HCT116 (cell line): Measurements from ENCODE around the gene RNF150. TPM values are rescaled to one million over a fixed set of nuclear protein-coding genes. Genes with fewer than 3 reads are reported as not detected.

ENCODE experiments used
- ATAC-seq: fragments of 200-7000 bp; cut with Tn5 transposase; 2 replicates; pipeline ENCODE4 v1.9.1; 2020; ENCODE audit warnings: mild to moderate bottlenecking, moderate library complexity
- BruUV-seq: library from RNA; stranded (reverse); fragments of 400-500 nt; replicated peaks from 2 replicates; lab custom pipeline; 2021; lab: Mats Ljungman, UMichigan
- CTCF ChIA-PET: fragments of 300-600 bp; sonication (Branson Sonifier 250); formaldehyde crosslinking; loops from one replicate; lab custom pipeline; 2021; ENCODE audit warnings: antibody characterized with exemption; lab: Charles Lee
- POLR2A ChIA-PET: fragments of 300-600, 350-600 bp; sonication (Branson Sonifier 250); formaldehyde crosslinking; loops from one replicate; lab custom pipeline; 2021; ENCODE audit warnings: antibody characterized with exemption; lab: Charles Lee
- RAD21 ChIA-PET, 2 experiments: fragments of 300-600 bp; sonication (Branson Sonifier 250); formaldehyde crosslinking; loops; one replicate each; lab custom pipeline; 2023; ENCODE audit warnings: low total read pairs in 2 of 2; ENCODE audit not compliant: uncharacterized antibody in 2 of 2, unreplicated experiment in 2 of 2, low non-redundant PET in 1 of 2; lab: Charles Lee
- DNase-seq: peaks from one replicate; pipeline ENCODE4 v3.0.0-alpha.2; 2010; ENCODE audit warnings: low read depth, low spot score
- H2AFZ ChIP-seq: fragments of 200-600 bp; shearing (Covaris generic), sonication (generic); 2 replicates; pipeline ENCODE4 v1.6.1; 2017; ENCODE audit warnings: low read depth, mixed run types, mixed read lengths, antibody characterized with exemption, low read length; ENCODE audit not compliant: poor library complexity, severe bottlenecking
- H3K27ac ChIP-seq: 2 replicates; pipeline ENCODE4 v1.5.1; 2012; ENCODE audit warnings: low read depth, low read length
- H3K27me3 ChIP-seq: fragments of 200-600 bp; sonication (generic); 2 replicates; pipeline ENCODE4 v1.6.1; 2016; ENCODE audit warnings: mixed run types, low read length, mixed read lengths; ENCODE audit not compliant: insufficient read depth
- H3K36me3 ChIP-seq, 2 experiments: fragments of 200-500 bp in 1 of 2; fragments of 200-600 bp in 1 of 2; sonication (Bioruptor generic) in 1 of 2; sonication (generic) in 1 of 2; 2 replicates each; pipeline versions ENCODE4 v1.5.1 to v1.6.1; 2014 to 2016; ENCODE audit warnings: low read length in 2 of 2, inconsistent platforms in 1 of 2, mixed read lengths in 1 of 2, mixed run types in 1 of 2; ENCODE audit not compliant: insufficient read depth in 2 of 2, control insufficient read depth in 1 of 2
- H3K4me1 ChIP-seq, 2 experiments: fragments of 200-600 bp in 1 of 2; sonication (generic) in 1 of 2; 2 replicates each; pipeline versions ENCODE4 v1.5.1 to v1.6.1; 2012 to 2017; ENCODE audit warnings: low read length in 2 of 2, inconsistent platforms in 1 of 2, mild to moderate bottlenecking in 1 of 2, mixed read lengths in 1 of 2, mixed run types in 1 of 2, moderate library complexity in 1 of 2; ENCODE audit not compliant: insufficient read depth in 2 of 2, control insufficient read depth in 1 of 2
- H3K4me2 ChIP-seq: fragments of 200-600 bp; sonication (generic); 2 replicates; pipeline ENCODE4 v1.6.1; 2017; ENCODE audit warnings: mixed run types, low read length, mixed read lengths
- H3K4me3 ChIP-seq, 2 experiments: fragments of 200-600 bp in 1 of 2; sonication (generic) in 1 of 2; replicated peaks in 1 of 2; 2 replicates each; pipeline ENCODE4 v1.5.1; 2011 to 2016; ENCODE audit warnings: low read length in 2 of 2, control low read depth in 1 of 2, low read depth in 1 of 2, mild to moderate bottlenecking in 1 of 2, mixed read lengths in 1 of 2, mixed run types in 1 of 2
- H3K79me2 ChIP-seq: fragments of 200-600 bp; sonication (generic); 2 replicates; pipeline ENCODE4 v1.6.1; 2017; ENCODE audit warnings: mild to moderate bottlenecking, mixed run types, low read length, moderate library complexity, mixed read lengths; ENCODE audit not compliant: insufficient read depth
- H3K9ac ChIP-seq: fragments of 200-600 bp; sonication (generic); 2 replicates; pipeline ENCODE4 v1.6.1; 2016; ENCODE audit warnings: low read length, mixed read lengths
- H3K9me2 ChIP-seq: fragments of 200-600 bp; sonication (generic), shearing (Covaris generic); 2 replicates; pipeline ENCODE4 v1.6.1; 2017; ENCODE audit warnings: mixed run types, mild to moderate bottlenecking, moderate library complexity; ENCODE audit not compliant: insufficient read depth
- H3K9me3 ChIP-seq, 2 experiments: fragments of 200-500 bp in 1 of 2; fragments of 200-600 bp in 1 of 2; sonication (Bioruptor generic) in 1 of 2; sonication (generic) in 1 of 2; 2 replicates each; pipeline ENCODE4 v1.6.1; 2014 to 2017; ENCODE audit warnings: low read length in 2 of 2, mixed read lengths in 2 of 2, inconsistent platforms in 1 of 2, low read depth in 1 of 2, mild to moderate bottlenecking in 1 of 2, mixed run types in 1 of 2, moderate library complexity in 1 of 2; ENCODE audit not compliant: control insufficient read depth in 1 of 2, insufficient read depth in 1 of 2
- H4K20me1 ChIP-seq: fragments of 200-600 bp; sonication (generic), shearing (Covaris generic); 2 replicates; pipeline ENCODE4 v1.6.1; 2017; ENCODE audit warnings: mixed run types, mild to moderate bottlenecking, moderate library complexity; ENCODE audit not compliant: insufficient read depth
- CEBPB ChIP-seq: IDR thresholded peaks from 2 replicates; pipeline ENCODE4 v1.6.1; 2012; ENCODE audit warnings: low read depth
- FOSL1 ChIP-seq: IDR thresholded peaks from 2 replicates; pipeline ENCODE4 v1.6.1; 2012; ENCODE audit warnings: low read depth
- JUND ChIP-seq: IDR thresholded peaks from 2 replicates; pipeline ENCODE4 v1.6.1; 2012
- YY1 ChIP-seq: IDR thresholded peaks from 2 replicates; pipeline ENCODE4 v1.6.1; 2011; ENCODE audit warnings: low read length, low read depth, moderate library complexity, mild to moderate bottlenecking; ENCODE audit not compliant: insufficient replicate concordance; ENCODE audit errors: extremely low read depth
- ZFX ChIP-seq: fragments of 450-650 bp; IDR thresholded peaks from 2 replicates; pipeline ENCODE4 v1.6.1; 2017
- ZNF274 ChIP-seq: fragments of 200-500 bp; sonication (Bioruptor generic); IDR thresholded peaks from 2 replicates; pipeline ENCODE4 v1.6.1; 2014; ENCODE audit warnings: mild to moderate bottlenecking, low read depth, low read length, inconsistent platforms
- intact Hi-C: fragments of 100-400 bp; cut with micrococcal nuclease; formaldehyde crosslinking; loops from 2 replicates; pipeline ENCODE4 v1.10.0; 2022
- total RNA-seq: library from RNA; stranded (reverse); gene quantifications from one replicate; pipeline ENCODE4 v1.2.1, GENCODE V29; 2021; ENCODE audit not compliant: unreplicated experiment
- TF ChIP-seq, protein P1 (sequence below): IDR thresholded peaks from 2 replicates; pipeline ENCODE4 v1.6.1; 2012
- TF ChIP-seq, protein P2 (sequence below), 3 experiments: fragments of 200-600 bp in 1 of 3; sonication (generic) in 1 of 3; IDR thresholded peaks in 2 of 3; conservative IDR thresholded peaks in 1 of 3; 2 replicates each; pipeline ENCODE4 v1.5.1; 2012 to 2017; ENCODE audit warnings: low read depth in 2 of 3, low read length in 2 of 3, antibody characterized with exemption in 1 of 3, borderline replicate concordance in 1 of 3, control low read depth in 1 of 3, mild to moderate bottlenecking in 1 of 3, mixed read lengths in 1 of 3, mixed run types in 1 of 3, moderate library complexity in 1 of 3; ENCODE audit not compliant: insufficient read depth in 1 of 3
- TF ChIP-seq, protein P3 (sequence below): IDR thresholded peaks from 2 replicates; pipeline ENCODE4 v1.6.1; 2011; ENCODE audit warnings: mild to moderate bottlenecking, low read length, moderate library complexity; ENCODE audit not compliant: insufficient replicate concordance; ENCODE audit errors: extremely low read depth

RNF150 gene
- total RNA-seq, 1 experiment from 2014 or later: 0.07 TPM

DNA sequence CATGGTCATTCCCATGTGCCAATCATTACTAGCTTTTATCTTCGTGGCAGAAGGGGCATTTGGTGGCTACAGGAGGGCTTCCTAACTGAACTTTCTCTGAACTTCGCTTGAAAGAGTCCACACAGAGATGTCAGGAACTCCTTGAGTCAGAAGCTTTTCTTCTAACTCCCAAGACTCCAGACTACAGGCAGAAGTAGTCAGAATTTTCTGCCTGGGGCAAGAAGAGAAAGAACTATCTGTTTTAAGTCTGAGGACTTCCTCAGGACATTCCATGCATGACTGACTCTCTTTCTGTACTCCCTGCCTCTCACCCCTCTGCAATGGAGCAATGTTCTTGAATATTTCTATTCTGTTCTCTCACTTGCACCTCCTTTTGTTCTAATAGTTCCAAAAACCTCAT is 206.6 kb downstream of the RNF150 start:
- ChIA-PET CTCF (no interaction called here), POLR2A (no interaction called here), RAD21 (no interaction called here)
- no TSS peak for BruUV-seq
- Histone ChIP-seq H3K9me3 (no peaks in the 10 kb centered on the region), H3K4me1 (no peaks in the 10 kb centered on the region), H4K20me1 (no peaks in the 10 kb centered on the region), H3K79me2 (no peaks in the 10 kb centered on the region), H3K27me3 (0 out of 2 replicates have a peak, but pooled peaks cover 7% of the 10 kb centered on the region), H3K4me2 (no peak overlapping the region), H3K9me2 (no peaks in the 10 kb centered on the region), H2AFZ (no peak overlapping the region), H3K27ac (no peak overlapping the region), H3K36me3 (no peaks in the 10 kb centered on the region), H3K4me3 (no peak overlapping the region), H3K9ac (no peak overlapping the region)
- no peak for TF ChIP-seq YY1
- ATAC-seq (no peak), DNase-seq (no peak)
- intact Hi-C loops: no loop called here

DNA sequence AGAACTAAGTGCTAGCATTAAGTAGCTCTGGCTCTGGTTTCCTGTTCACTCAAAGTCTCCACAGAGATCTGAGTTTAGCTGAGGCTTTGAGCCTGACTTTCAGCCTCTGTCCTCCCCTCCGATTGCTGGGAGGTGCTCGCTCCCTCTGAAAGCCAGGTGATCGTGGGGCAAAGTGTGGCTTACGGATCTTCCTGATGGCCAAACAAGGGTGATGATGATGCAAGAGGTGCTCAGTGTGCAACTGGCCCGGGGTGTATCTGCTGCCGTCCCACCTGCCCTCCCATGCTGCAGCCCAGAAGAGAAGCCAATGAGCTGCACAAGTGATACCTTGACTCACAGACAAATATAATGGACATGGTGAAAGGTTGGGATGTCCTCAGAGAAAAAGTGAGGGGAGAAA is 207.9 kb downstream of the RNF150 start:
- Histone ChIP-seq H3K27me3 (0 out of 2 replicates have a peak, but pooled peaks cover 7% of the 10 kb centered on the region), H3K9me2 (no peaks in the 10 kb centered on the region), H2AFZ (no peak overlapping the region), H3K4me3 (no peak overlapping the region), H3K4me1 (no peaks in the 10 kb centered on the region), H3K79me2 (no peaks in the 10 kb centered on the region), H3K36me3 (no peaks in the 10 kb centered on the region), H3K9me3 (no peaks in the 10 kb centered on the region), H4K20me1 (no peaks in the 10 kb centered on the region), H3K9ac (no peak overlapping the region), H3K4me2 (no peak overlapping the region), H3K27ac (no peak overlapping the region)
- no peak for DNase-seq
- no TSS peak for BruUV-seq
- TF ChIP-seq FOSL1 (no peak), ZNF274 (no peak), CEBPB (no peak), JUND (no peak), ZFX (no peak)
- TF ChIP-seq, protein P1, sequence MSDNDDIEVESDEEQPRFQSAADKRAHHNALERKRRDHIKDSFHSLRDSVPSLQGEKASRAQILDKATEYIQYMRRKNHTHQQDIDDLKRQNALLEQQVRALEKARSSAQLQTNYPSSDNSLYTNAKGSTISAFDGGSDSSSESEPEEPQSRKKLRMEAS: no peak
- TF ChIP-seq, protein P2, sequence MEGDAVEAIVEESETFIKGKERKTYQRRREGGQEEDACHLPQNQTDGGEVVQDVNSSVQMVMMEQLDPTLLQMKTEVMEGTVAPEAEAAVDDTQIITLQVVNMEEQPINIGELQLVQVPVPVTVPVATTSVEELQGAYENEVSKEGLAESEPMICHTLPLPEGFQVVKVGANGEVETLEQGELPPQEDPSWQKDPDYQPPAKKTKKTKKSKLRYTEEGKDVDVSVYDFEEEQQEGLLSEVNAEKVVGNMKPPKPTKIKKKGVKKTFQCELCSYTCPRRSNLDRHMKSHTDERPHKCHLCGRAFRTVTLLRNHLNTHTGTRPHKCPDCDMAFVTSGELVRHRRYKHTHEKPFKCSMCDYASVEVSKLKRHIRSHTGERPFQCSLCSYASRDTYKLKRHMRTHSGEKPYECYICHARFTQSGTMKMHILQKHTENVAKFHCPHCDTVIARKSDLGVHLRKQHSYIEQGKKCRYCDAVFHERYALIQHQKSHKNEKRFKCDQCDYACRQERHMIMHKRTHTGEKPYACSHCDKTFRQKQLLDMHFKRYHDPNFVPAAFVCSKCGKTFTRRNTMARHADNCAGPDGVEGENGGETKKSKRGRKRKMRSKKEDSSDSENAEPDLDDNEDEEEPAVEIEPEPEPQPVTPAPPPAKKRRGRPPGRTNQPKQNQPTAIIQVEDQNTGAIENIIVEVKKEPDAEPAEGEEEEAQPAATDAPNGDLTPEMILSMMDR (IDR thresholded peaks at IDR 0.05 in 2 of 3, conservative IDR thresholded peaks at IDR 0.05 in 1 of 3; ENCODE audit: borderline replicate concordance in 1 of 3, insufficient read depth in 1 of 3, low read depth in 2 of 3, low read length in 2 of 3): no peak
- TF ChIP-seq, protein P3, sequence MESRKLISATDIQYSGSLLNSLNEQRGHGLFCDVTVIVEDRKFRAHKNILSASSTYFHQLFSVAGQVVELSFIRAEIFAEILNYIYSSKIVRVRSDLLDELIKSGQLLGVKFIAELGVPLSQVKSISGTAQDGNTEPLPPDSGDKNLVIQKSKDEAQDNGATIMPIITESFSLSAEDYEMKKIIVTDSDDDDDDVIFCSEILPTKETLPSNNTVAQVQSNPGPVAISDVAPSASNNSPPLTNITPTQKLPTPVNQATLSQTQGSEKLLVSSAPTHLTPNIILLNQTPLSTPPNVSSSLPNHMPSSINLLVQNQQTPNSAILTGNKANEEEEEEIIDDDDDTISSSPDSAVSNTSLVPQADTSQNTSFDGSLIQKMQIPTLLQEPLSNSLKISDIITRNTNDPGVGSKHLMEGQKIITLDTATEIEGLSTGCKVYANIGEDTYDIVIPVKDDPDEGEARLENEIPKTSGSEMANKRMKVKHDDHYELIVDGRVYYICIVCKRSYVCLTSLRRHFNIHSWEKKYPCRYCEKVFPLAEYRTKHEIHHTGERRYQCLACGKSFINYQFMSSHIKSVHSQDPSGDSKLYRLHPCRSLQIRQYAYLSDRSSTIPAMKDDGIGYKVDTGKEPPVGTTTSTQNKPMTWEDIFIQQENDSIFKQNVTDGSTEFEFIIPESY: no peak
- ChIA-PET POLR2A (no interaction called here), CTCF (no interaction called here), RAD21 (no interaction called here)
- ATAC-seq: no peak
- intact Hi-C loops: no loop called here
